WTC11 (cell line): ENCODE data around the gene BMPR2. TPM values are rescaled to one million over a fixed set of nuclear protein-coding genes. Genes with fewer than 3 reads are reported as not detected.
"Not testable (repeated sequence)": the region's sequence is repeated elsewhere in the genome, so short reads cannot be mapped to it uniquely, and the experiment has no call there.

Source experiments
- ATAC-seq: fragments of 200-7000 bp; cut with Tn5 transposase; 2 replicates; pipeline ENCODE4 v1.10.0; 2021; ENCODE audit warnings: mild to moderate bottlenecking, moderate library complexity
- CTCF ChIA-PET: fragments of 300-600 bp; sonication (Branson Sonifier 250); formaldehyde crosslinking; loops from one replicate; lab custom pipeline; 2021; ENCODE audit warnings: antibody characterized with exemption; lab: Charles Lee
- POLR2A ChIA-PET: fragments of 350-600 bp; sonication (Branson Sonifier 250); formaldehyde crosslinking; loops from one replicate; lab custom pipeline; 2021; ENCODE audit warnings: antibody characterized with exemption; lab: Charles Lee
- DNase-seq: peaks from one replicate; pipeline ENCODE4 v3.0.0; 2021; ENCODE audit warnings: low spot score
- H3K27ac Mint-ChIP-seq: 2 replicates; pipeline ENCODE4 v1.8.0; 2021; ENCODE audit warnings: mixed read lengths
- H3K27me3 Mint-ChIP-seq: 2 replicates; pipeline ENCODE4 v1.8.0; 2021; ENCODE audit warnings: low read depth, mild to moderate bottlenecking, moderate library complexity, mixed read lengths
- H3K36me3 Mint-ChIP-seq: 2 replicates; pipeline ENCODE4 v1.8.0; 2021; ENCODE audit warnings: mixed read lengths
- H3K4me1 Mint-ChIP-seq: 2 replicates; pipeline ENCODE4 v1.8.0; 2022; ENCODE audit warnings: mixed read lengths
- H3K4me3 Mint-ChIP-seq: 2 replicates; pipeline ENCODE4 v1.8.0; 2021; ENCODE audit warnings: mild to moderate bottlenecking, moderate library complexity, mixed read lengths
- H3K9me3 Mint-ChIP-seq: 2 replicates; pipeline ENCODE4 v1.8.0; 2021; ENCODE audit warnings: mixed read lengths
- AFF4 ChIP-seq: sonication (generic); formaldehyde crosslinking; IDR thresholded peaks from 2 replicates; pipeline ENCODE4 v1.8.1; 2023; ENCODE audit warnings: mild to moderate bottlenecking, missing genetic modification reagents, borderline replicate concordance
- ATF6 ChIP-seq: sonication (generic); formaldehyde crosslinking; IDR thresholded peaks from 2 replicates; pipeline ENCODE4 v1.8.1; 2023; ENCODE audit warnings: mild to moderate bottlenecking, missing genetic modification reagents
- CBFB ChIP-seq: sonication (generic); formaldehyde crosslinking; IDR thresholded peaks from 2 replicates; pipeline ENCODE4 v1.8.1; 2022; ENCODE audit warnings: mild to moderate bottlenecking, low read depth, missing genetic modification reagents
- GABPB1 ChIP-seq: sonication (generic); formaldehyde crosslinking; IDR thresholded peaks from 2 replicates; pipeline ENCODE4 v1.8.1; 2023; ENCODE audit warnings: mild to moderate bottlenecking, missing genetic modification reagents
- IRF1 ChIP-seq: sonication (generic); formaldehyde crosslinking; IDR thresholded peaks from 2 replicates; pipeline ENCODE4 v1.8.0; 2023; ENCODE audit warnings: missing genetic modification reagents
- IRF2 ChIP-seq: sonication (generic); formaldehyde crosslinking; IDR thresholded peaks from 2 replicates; pipeline ENCODE4 v1.8.0; 2022; ENCODE audit warnings: low read depth, missing genetic modification reagents, borderline replicate concordance
- KAT7 ChIP-seq: sonication (generic); formaldehyde crosslinking; IDR thresholded peaks from 2 replicates; pipeline ENCODE4 v1.8.1; 2023; ENCODE audit warnings: missing genetic modification reagents, mild to moderate bottlenecking, borderline replicate concordance
- NFE2L1 ChIP-seq: sonication (generic); formaldehyde crosslinking; IDR thresholded peaks from 2 replicates; pipeline ENCODE4 v1.8.1; 2023; ENCODE audit warnings: missing genetic modification reagents
- NR2C2 ChIP-seq: sonication (generic); formaldehyde crosslinking; IDR thresholded peaks from 2 replicates; pipeline ENCODE4 v1.8.0; 2022; ENCODE audit warnings: mild to moderate bottlenecking, missing genetic modification reagents
- PRRX2 ChIP-seq: fragments of 250-450 bp; sonication (Bioruptor Pico); IDR thresholded peaks from 2 replicates; pipeline ENCODE4 v1.8.0; 2021; ENCODE audit warnings: mild to moderate bottlenecking
- RELA ChIP-seq: sonication (generic); formaldehyde crosslinking; IDR thresholded peaks from 2 replicates; pipeline ENCODE4 v1.8.1; 2022; ENCODE audit warnings: missing genetic modification reagents, mild to moderate bottlenecking, borderline replicate concordance
- SMAD4 ChIP-seq: sonication (generic); formaldehyde crosslinking; IDR thresholded peaks from 2 replicates; pipeline ENCODE4 v1.8.0; 2022; ENCODE audit warnings: mild to moderate bottlenecking, missing genetic modification reagents
- ZBTB21 ChIP-seq: sonication (generic); formaldehyde crosslinking; IDR thresholded peaks from 2 replicates; pipeline ENCODE4 v1.8.1; 2023; ENCODE audit warnings: mild to moderate bottlenecking, missing genetic modification reagents, borderline replicate concordance
- ZNF281 ChIP-seq: sonication (generic); formaldehyde crosslinking; IDR thresholded peaks from 2 replicates; pipeline ENCODE4 v1.8.0; 2023; ENCODE audit warnings: mild to moderate bottlenecking, missing genetic modification reagents
- ZNF512 ChIP-seq: sonication (generic); formaldehyde crosslinking; IDR thresholded peaks from 2 replicates; pipeline ENCODE4 v1.8.1; 2022; ENCODE audit warnings: missing genetic modification reagents, borderline replicate concordance
- ZSCAN18 ChIP-seq: fragments of 250-450 bp; sonication (Bioruptor Pico); IDR thresholded peaks from 2 replicates; pipeline ENCODE4 v2.1.2; 2022; ENCODE audit warnings: mild to moderate bottlenecking, moderate library complexity
- total RNA-seq: library from RNA; stranded (reverse); gene quantifications from 3 replicates; pipeline ENCODE4 v1.2.3, GENCODE V29; 2021

The BMPR2 gene
- total RNA-seq, 1 experiment from 2014 or later: 22.1 TPM

GRCh38 chr2:202548240-202548639, 172.1 kb downstream of the BMPR2 start:
- no peak overlapping the region for H3K4me3 Mint-ChIP-seq
- no peaks in the 10 kb centered on the region for H3K9me3 Mint-ChIP-seq
- H3K36me3 Mint-ChIP-seq: peaks cover 11% of the 10 kb centered on the region
- H3K27me3 Mint-ChIP-seq: no peaks in the 10 kb centered on the region
- no peak overlapping the region for H3K27ac Mint-ChIP-seq
- no peak for TF ChIP-seq AFF4 (CRISPR knock-in tag)
- no peak for TF ChIP-seq ZBTB21 (CRISPR knock-in tag)
- no peak for TF ChIP-seq IRF2 (CRISPR knock-in tag)
- no peak for TF ChIP-seq CBFB (CRISPR knock-in tag)
- no peak for TF ChIP-seq IRF1 (CRISPR knock-in tag)
- no peak for TF ChIP-seq ZSCAN18 (CRISPR knock-in tag)
- TF ChIP-seq NFE2L1 (CRISPR knock-in tag): no peak
- no peak for TF ChIP-seq SMAD4 (CRISPR knock-in tag)
- no peak for TF ChIP-seq ZNF512 (CRISPR knock-in tag)
- TF ChIP-seq, all 79 proteins: peak for 0
- no peak for ATAC-seq
- ChIA-PET POLR2A (no interaction called here), CTCF (interaction anchor here (0.6 kb wide), 1 partner anchor 1477 kb away, joined by 4 read pairs; no protein-coding TSS in a partner anchor)
- peaks cover 21% of the 10 kb centered on the region for H3K4me1 Mint-ChIP-seq
- no peak for DNase-seq

- ATAC-seq, DNase-seq, H3K4me3 Mint-ChIP-seq, H3K27me3 Mint-ChIP-seq, POLR2A ChIA-PET, H3K4me1 Mint-ChIP-seq, H3K9me3 Mint-ChIP-seq, H3K27ac Mint-ChIP-seq: not testable (repeated sequence)
- CTCF ChIA-PET: interaction anchor here (0.6 kb wide), 2 partner anchors 51 to 339 kb away, joined by 3 read pairs; no protein-coding TSS in a partner anchor
- peaks cover 23% of the 10 kb centered on the region for H3K36me3 Mint-ChIP-seq
Observed at GRCh38 chr2:202551000-202551399, 174.9 kb downstream of the BMPR2 start.

- no peak overlapping the region for H3K4me3 Mint-ChIP-seq
- DNase-seq (no peak), ATAC-seq (no peak)
- ChIA-PET CTCF (no interaction called here), POLR2A (no interaction called here)
- peaks cover 20% of the 10 kb centered on the region for H3K36me3 Mint-ChIP-seq
- no peak overlapping the region for H3K27ac Mint-ChIP-seq
- no peaks in the 10 kb centered on the region for H3K9me3 Mint-ChIP-seq
- H3K27me3 Mint-ChIP-seq: no peaks in the 10 kb centered on the region
- no peaks in the 10 kb centered on the region for H3K4me1 Mint-ChIP-seq
- TF ChIP-seq KAT7 (CRISPR knock-in tag) (no peak), ATF6 (no peak), PRRX2 (CRISPR knock-in tag) (no peak), NR2C2 (no peak), ZNF281 (CRISPR knock-in tag) (no peak), ZNF512 (CRISPR knock-in tag) (no peak), GABPB1 (no peak), RELA (CRISPR knock-in tag) (no peak)
Observed at GRCh38 chr2:202555356-202555755, 179.2 kb downstream of the BMPR2 start.
